Endothelial cell of umbilical vein (primary cell): ENCODE results near the gene SLC6A18. TPM values are rescaled to one million over a fixed set of nuclear protein-coding genes. Genes with fewer than 3 reads are reported as not detected.

Source experiments
- BruUV-seq: library from RNA; stranded (reverse); fragments of 400-500 nt; replicated peaks from 2 replicates; lab custom pipeline; 2021; lab: Mats Ljungman, UMichigan
- CTCF ChIA-PET: fragments of 300-600, 350-600 bp; sonication (Branson Sonifier 250); formaldehyde crosslinking; loops from one replicate; lab custom pipeline; 2021; ENCODE audit warnings: antibody characterized with exemption, inconsistent platforms; lab: Charles Lee
- POLR2A ChIA-PET: fragments of 300-600, 350-600 bp; sonication (Branson Sonifier 250); formaldehyde crosslinking; loops from one replicate; lab custom pipeline; 2021; ENCODE audit warnings: antibody characterized with exemption, inconsistent platforms; lab: Charles Lee
- DNase-seq: peaks from one replicate; pipeline ENCODE4 v3.0.0-alpha.2; 2011; ENCODE audit warnings: low read depth, low spot score
- FAIRE-seq: peaks from 2 replicates; lab custom pipeline; 2011; peaks lifted over from hg19 to GRCh38; lab: Jason Lieb, UNC
- H2AFZ ChIP-seq: 2 replicates; pipeline ENCODE4 v1.6.0; 2012; ENCODE audit warnings: low read depth, low read length, control low read depth, inconsistent platforms
- H3K27ac ChIP-seq: 2 replicates; pipeline ENCODE4 v1.5.1; 2011; ENCODE audit warnings: low read depth, mild to moderate bottlenecking, control low read depth, low read length, moderate library complexity; ENCODE audit not compliant: insufficient read depth
- H3K27me3 ChIP-seq, 2 experiments: 2 replicates each; pipeline versions ENCODE4 v1.6.0 to v1.6.1; 2011; ENCODE audit warnings: low read length in 2 of 2, mixed read lengths in 1 of 2; ENCODE audit not compliant: control insufficient read depth in 2 of 2, insufficient read depth in 2 of 2
- H3K36me3 ChIP-seq, 2 experiments: 2 replicates in 1 of 2; 3 replicates in 1 of 2; pipeline ENCODE4 v1.5.1; 2011; ENCODE audit warnings: low read length in 2 of 2, mild to moderate bottlenecking in 1 of 2, moderate library complexity in 1 of 2; ENCODE audit not compliant: control insufficient read depth in 2 of 2, insufficient read depth in 2 of 2; ENCODE audit errors: extremely low read depth in 1 of 2
- H3K4me1 ChIP-seq: 3 replicates; pipeline ENCODE4 v1.5.1; 2011; ENCODE audit warnings: mild to moderate bottlenecking, low read length; ENCODE audit not compliant: control insufficient read depth, insufficient read depth; ENCODE audit errors: extremely low read depth
- H3K4me2 ChIP-seq: 2 replicates; pipeline ENCODE4 v1.6.1; 2011; ENCODE audit warnings: low read length, control low read depth, mixed read lengths; ENCODE audit not compliant: insufficient read depth
- H3K4me3 ChIP-seq, 3 experiments: fragments of 200-600 bp in 1 of 3; sonication (generic), shearing (Covaris generic) in 1 of 3; replicated peaks in 1 of 3; 2 replicates each; pipeline ENCODE4 v1.5.1; 2011 to 2016; ENCODE audit warnings: control low read depth in 3 of 3, low read length in 3 of 3, mild to moderate bottlenecking in 2 of 3, inconsistent platforms in 1 of 3, low read depth in 1 of 3, moderate library complexity in 1 of 3; ENCODE audit not compliant: insufficient read depth in 1 of 3
- H3K79me2 ChIP-seq: 2 replicates; pipeline ENCODE4 v1.6.0; 2012; ENCODE audit warnings: low read length, inconsistent platforms; ENCODE audit not compliant: control insufficient read depth, insufficient read depth
- H3K9ac ChIP-seq: replicated peaks from 2 replicates; pipeline ENCODE3; 2011; ENCODE audit warnings: low read length, control low read depth; ENCODE audit not compliant: insufficient read depth; ENCODE audit errors: extremely low read depth
- H3K9me1 ChIP-seq: replicated peaks from 3 replicates; pipeline ENCODE4 v1.6.0; 2011; ENCODE audit warnings: mild to moderate bottlenecking, low read length; ENCODE audit not compliant: control insufficient read depth, insufficient read depth; ENCODE audit errors: extremely low read depth
- H3K9me3 ChIP-seq: replicated peaks from 2 replicates; pipeline ENCODE4 v1.5.1; 2012; ENCODE audit warnings: low read length, inconsistent platforms; ENCODE audit not compliant: control insufficient read depth, insufficient read depth
- H4K20me1 ChIP-seq: replicated peaks from 2 replicates; pipeline ENCODE3; 2011; ENCODE audit warnings: mild to moderate bottlenecking, low read length; ENCODE audit not compliant: control insufficient read depth, insufficient read depth; ENCODE audit errors: extremely low read depth
- CTCF ChIP-seq, 2 donors: IDR thresholded peaks; 1 replicate in 1 of 2; 2 replicates in 1 of 2; pipeline ENCODE4 v1.5.1; 2011; ENCODE audit warnings: low read length in 2 of 2, mild to moderate bottlenecking in 2 of 2, moderate library complexity in 2 of 2, control low read depth in 1 of 2, inconsistent platforms in 1 of 2, low read depth in 1 of 2; ENCODE audit not compliant: insufficient read depth in 1 of 2; ENCODE audit errors: extremely low read depth in 1 of 2
- EZH2 ChIP-seq: IDR thresholded peaks from 2 replicates; pipeline ENCODE4 v1.6.1; 2012; ENCODE audit warnings: borderline replicate concordance, low read depth, mild to moderate bottlenecking, moderate library complexity, low read length, inconsistent platforms; ENCODE audit not compliant: severe bottlenecking
- FOS ChIP-seq: IDR thresholded peaks from 2 replicates; pipeline ENCODE4 v1.6.1; 2011; ENCODE audit warnings: mild to moderate bottlenecking, low read length, moderate library complexity, borderline replicate concordance; ENCODE audit not compliant: insufficient read depth
- GATA2 ChIP-seq: IDR thresholded peaks from 2 replicates; pipeline ENCODE4 v1.7.0; 2011; ENCODE audit warnings: low read depth, mild to moderate bottlenecking, moderate library complexity, mixed read lengths, low read length; ENCODE audit not compliant: insufficient read length, insufficient read depth
- JUN ChIP-seq: IDR thresholded peaks from 2 replicates; pipeline ENCODE4 v1.6.1; 2011; ENCODE audit warnings: borderline replicate concordance, low read depth; ENCODE audit not compliant: insufficient read length, insufficient read depth
- MAX ChIP-seq: IDR thresholded peaks from 2 replicates; pipeline ENCODE4 v1.6.1; 2011; ENCODE audit not compliant: insufficient read depth, insufficient read length
- MYC ChIP-seq: IDR thresholded peaks from one replicate; pipeline ENCODE4 v1.6.1; 2011; ENCODE audit warnings: mild to moderate bottlenecking, low read depth, low read length
- POLR2A ChIP-seq: IDR thresholded peaks from 2 replicates; pipeline ENCODE4 v1.6.1; 2012; ENCODE audit warnings: low read depth, mild to moderate bottlenecking, control low read depth, low read length
- POLR2AphosphoS5 ChIP-seq: IDR thresholded peaks from 2 replicates; pipeline ENCODE4 v1.6.1; 2012; ENCODE audit warnings: low read depth, mild to moderate bottlenecking, control low read depth, low read length, moderate library complexity; ENCODE audit not compliant: insufficient read depth
- dilution Hi-C: fragments of 300-500 bp; cut with MboI; formaldehyde crosslinking; loops from one replicate; pipeline ENCODE4 v1.15.0; 2019; ENCODE audit warnings: low sequenced_read_pairs; ENCODE audit not compliant: extremely low pct_ligation_motif_present
- intact Hi-C: fragments of 100-400 bp; cut with micrococcal nuclease; formaldehyde crosslinking; loops from one replicate; pipeline ENCODE4 v1.10.0; 2022
- polyA plus RNA-seq, 4 experiments: library from polyadenylated mRNA; depleted of rRNA in 3 of 4; stranded (reverse) in 3 of 4; unstranded in 1 of 4; fragments of >200 nt; gene quantifications; 2 replicates each; pipeline versions ENCODE4 v1.2.1 to v1.2.3, GENCODE V29; 2011 to 2012; ENCODE audit warnings: missing spikeins in 1 of 4
- total RNA-seq: library from RNA; stranded (reverse); gene quantifications from 2 replicates; pipeline ENCODE4 v1.2.3, GENCODE V29; 2021

The SLC6A18 gene
- total and polyA plus RNA-seq, 2 donors (not counting 3 experiments of a cell fraction or from before 2014, with no cell fraction given) = not detected

- H3K4me3 ChIP-seq = no peak overlapping the region
- no peak overlapping the region for H3K27ac ChIP-seq
- no peak for DNase-seq
- no peak overlapping the region for H2AFZ ChIP-seq
- POLR2A ChIA-PET = no interaction called here
- no peak overlapping the region for H3K4me2 ChIP-seq
- no peak for FAIRE-seq
- dilution Hi-C loops (no loop called here), intact Hi-C loops (no loop called here)
- CTCF ChIA-PET = no interaction called here
- no peaks in the 10 kb centered on the region for H4K20me1 ChIP-seq
- BruUV-seq = no TSS peak
- no peaks in the 10 kb centered on the region for H3K9me3 ChIP-seq
- H3K9ac ChIP-seq = no peak overlapping the region
- H3K36me3 ChIP-seq = no peaks in the 10 kb centered on the region
- no peak for TF ChIP-seq CTCF (IDR thresholded peaks at IDR 0.05; ENCODE audit: extremely low read depth in 1 of 2, insufficient read depth in 1 of 2, low read depth in 1 of 2, low read length in 2 of 2)
- no peaks in the 10 kb centered on the region for H3K4me1 ChIP-seq
- peaks cover 0 to 1% of the 10 kb centered on the region in 2 experiments for H3K27me3 ChIP-seq
- H3K79me2 ChIP-seq = no peaks in the 10 kb centered on the region
- no peaks in the 10 kb centered on the region for H3K9me1 ChIP-seq
These were observed 2.4 kb upstream of the SLC6A18 start for GRCh38 chr5:1222621-1223277.

GRCh38 chr5:1223278-1223670, 1.9 kb upstream of the SLC6A18 start:
- H3K4me3 ChIP-seq = no peak overlapping the region
- H3K9me1 ChIP-seq = no peaks in the 10 kb centered on the region
- ChIA-PET CTCF (no interaction called here), POLR2A (no interaction called here)
- no peak for FAIRE-seq
- no peak overlapping the region for H3K4me2 ChIP-seq
- TF ChIP-seq CTCF (IDR thresholded peaks at IDR 0.05; ENCODE audit: extremely low read depth in 1 of 2, insufficient read depth in 1 of 2, low read depth in 1 of 2, low read length in 2 of 2) (no peak), FOS (no peak), MYC (no peak), POLR2A (no peak), POLR2AphosphoS5 (no peak), EZH2 (no peak), GATA2 (no peak), MAX (no peak), JUN (no peak)
- DNase-seq = no peak
- H3K79me2 ChIP-seq = no peaks in the 10 kb centered on the region
- no peaks in the 10 kb centered on the region for H3K4me1 ChIP-seq
- intact Hi-C loops = no loop called here
- no peak overlapping the region for H2AFZ ChIP-seq
- no peaks in the 10 kb centered on the region for H4K20me1 ChIP-seq
- H3K9ac ChIP-seq = no peak overlapping the region
- H3K27me3 ChIP-seq = peaks cover 0 to 2% of the 10 kb centered on the region in 2 experiments
- H3K27ac ChIP-seq = no peak overlapping the region
- no peaks in the 10 kb centered on the region for H3K9me3 ChIP-seq
- no TSS peak for BruUV-seq
- dilution Hi-C loops = no loop called here
- no peaks in the 10 kb centered on the region for H3K36me3 ChIP-seq
